Sciatic nerve (tissue), 2 donors: ENCODE data around the gene PIK3CD. TPM values are rescaled to one million over a fixed set of nuclear protein-coding genes. Genes with fewer than 3 reads are reported as not detected.
"Not testable (repeated sequence)": the region's sequence is repeated elsewhere in the genome, so short reads cannot be mapped to it uniquely, and the experiment has no call there.

ENCODE experiments used
- ATAC-seq: fragments of 200-7000 bp; cut with Tn5 transposase; one replicate; pipeline ENCODE4 v1.9.1; 2020; ENCODE audit warnings: mild to moderate bottlenecking, moderate library complexity
- DNase-seq: peaks from one replicate; pipeline ENCODE4 v3.0.0-alpha.2; 2020; ENCODE audit warnings: low spot score
- intact Hi-C: fragments of 100-400 bp; cut with DNase I; formaldehyde crosslinking; loops from one replicate; pipeline ENCODE4 v1.14.2; 2022
- total RNA-seq: library from RNA; stranded (reverse); fragmentation: NEBNext Ultra II Directional; extraction: Animal tissue kit (Norgen Biotek cat#: 25700); gene quantifications from one replicate; pipeline ENCODE4 v1.2.1, GENCODE V29; 2021
- donor health status: DM: no; HTN: no; CAD: no.
- donor health status: DM: no; HTN: no; CAD: no.

Gene PIK3CD
- total RNA-seq, 1 donor from 2014 or later = 17.9 TPM

- DNase-seq = no peak
- intact Hi-C loops = no loop called here
- ATAC-seq = no peak
These were observed 54.6 kb downstream of the PIK3CD start for GRCh38 chr1:9706178-9706577.

- ATAC-seq = no peak
- intact Hi-C loops = no loop called here
- DNase-seq = no peak
These were observed 58.5 kb downstream of the PIK3CD start for GRCh38 chr1:9710037-9710436.

- no peak for DNase-seq
- intact Hi-C loops = no loop called here
These were observed 60.0 kb downstream of the PIK3CD start for GRCh38 chr1:9711466-9712020.

GRCh38 chr1:9712767-9713166, 61.2 kb downstream of the PIK3CD start:
- intact Hi-C loops, ATAC-seq, DNase-seq: not testable (repeated sequence)

More at GRCh38 chr1:9711466-9712020, 60.0 kb downstream of the PIK3CD start:
- no peak for ATAC-seq

GRCh38 chr1:9714257-9714718, 62.8 kb downstream of the PIK3CD start:
- intact Hi-C loops = no loop called here
- ATAC-seq (no peak), DNase-seq (no peak)

GRCh38 chr1:9715536-9716226, 64.2 kb downstream of the PIK3CD start:
- intact Hi-C loops = no loop called here
- DNase-seq (no peak), ATAC-seq (no peak)

GRCh38 chr1:9716404-9717192, 65.1 kb downstream of the PIK3CD start:
- intact Hi-C loops = no loop called here
- DNase-seq = no peak
- no peak for ATAC-seq

- DNase-seq = peak; percentile 77
- intact Hi-C loops = no loop called here
- ATAC-seq = peak; percentile 81
These were observed 65.9 kb downstream of the PIK3CD start for GRCh38 chr1:9717193-9718005.

- no peak for DNase-seq
- intact Hi-C loops = no loop called here
- no peak for ATAC-seq
These were observed 66.6 kb downstream of the PIK3CD start for GRCh38 chr1:9718006-9718680.

- intact Hi-C loops = loop anchor here (5.0 kb wide), 1 partner anchor 147 kb away; no protein-coding TSS in a partner anchor
- DNase-seq (no peak), ATAC-seq (no peak)
These were observed 68.6 kb downstream of the PIK3CD start for GRCh38 chr1:9719978-9720722.

- intact Hi-C loops = loop anchor here (5.0 kb wide), 1 partner anchor 146 kb away; no protein-coding TSS in a partner anchor
- no peak for DNase-seq
- ATAC-seq = no peak
These were observed 69.5 kb downstream of the PIK3CD start for GRCh38 chr1:9720785-9721605.

GRCh38 chr1:9721606-9722377, 70.3 kb downstream of the PIK3CD start:
- no peak for DNase-seq
- intact Hi-C loops = loop anchor here (5.0 kb wide), 1 partner anchor 146 kb away; no protein-coding TSS in a partner anchor
- ATAC-seq = no peak

- intact Hi-C loops = loop anchor here (5.0 kb wide), 1 partner anchor 145 kb away; no protein-coding TSS in a partner anchor
- ATAC-seq (no peak), DNase-seq (no peak)
These were observed 70.8 kb downstream of the PIK3CD start for GRCh38 chr1:9722378-9722749.

- intact Hi-C loops = loop anchor here (5.0 kb wide), 1 partner anchor 144 kb away; no protein-coding TSS in a partner anchor
- no peak for ATAC-seq
- no peak for DNase-seq
These were observed 71.7 kb downstream of the PIK3CD start for GRCh38 chr1:9723068-9723805.

- DNase-seq = no peak
- no peak for ATAC-seq
- intact Hi-C loops = loop anchor here (5.0 kb wide), 1 partner anchor 143 kb away; no protein-coding TSS in a partner anchor
These were observed 72.4 kb downstream of the PIK3CD start for GRCh38 chr1:9723926-9724325.
